HCT116 (cell line): ENCODE results near the gene CDH4. TPM values are rescaled to one million over a fixed set of nuclear protein-coding genes. Genes with fewer than 3 reads are reported as not detected.

Experiments used
- ATAC-seq: fragments of 200-7000 bp; cut with Tn5 transposase; 2 replicates; pipeline ENCODE4 v1.9.1; 2020; ENCODE audit warnings: mild to moderate bottlenecking, moderate library complexity
- BruUV-seq: library from RNA; stranded (reverse); fragments of 400-500 nt; replicated peaks from 2 replicates; lab custom pipeline; 2021; lab: Mats Ljungman, UMichigan
- CTCF ChIA-PET: fragments of 300-600 bp; sonication (Branson Sonifier 250); formaldehyde crosslinking; loops from one replicate; lab custom pipeline; 2021; ENCODE audit warnings: antibody characterized with exemption; lab: Charles Lee
- POLR2A ChIA-PET: fragments of 300-600, 350-600 bp; sonication (Branson Sonifier 250); formaldehyde crosslinking; loops from one replicate; lab custom pipeline; 2021; ENCODE audit warnings: antibody characterized with exemption; lab: Charles Lee
- RAD21 ChIA-PET, 2 experiments: fragments of 300-600 bp; sonication (Branson Sonifier 250); formaldehyde crosslinking; loops; one replicate each; lab custom pipeline; 2023; ENCODE audit warnings: low total read pairs in 2 of 2; ENCODE audit not compliant: uncharacterized antibody in 2 of 2, unreplicated experiment in 2 of 2, low non-redundant PET in 1 of 2; lab: Charles Lee
- DNase-seq: peaks from one replicate; pipeline ENCODE4 v3.0.0-alpha.2; 2010; ENCODE audit warnings: low read depth, low spot score
- H2AFZ ChIP-seq: fragments of 200-600 bp; shearing (Covaris generic), sonication (generic); 2 replicates; pipeline ENCODE4 v1.6.1; 2017; ENCODE audit warnings: low read depth, mixed run types, mixed read lengths, antibody characterized with exemption, low read length; ENCODE audit not compliant: poor library complexity, severe bottlenecking
- H3K27ac ChIP-seq: 2 replicates; pipeline ENCODE4 v1.5.1; 2012; ENCODE audit warnings: low read depth, low read length
- H3K27me3 ChIP-seq: fragments of 200-600 bp; sonication (generic); 2 replicates; pipeline ENCODE4 v1.6.1; 2016; ENCODE audit warnings: mixed run types, low read length, mixed read lengths; ENCODE audit not compliant: insufficient read depth
- H3K36me3 ChIP-seq, 2 experiments: fragments of 200-500 bp in 1 of 2; fragments of 200-600 bp in 1 of 2; sonication (Bioruptor generic) in 1 of 2; sonication (generic) in 1 of 2; 2 replicates each; pipeline versions ENCODE4 v1.5.1 to v1.6.1; 2014 to 2016; ENCODE audit warnings: low read length in 2 of 2, inconsistent platforms in 1 of 2, mixed read lengths in 1 of 2, mixed run types in 1 of 2; ENCODE audit not compliant: insufficient read depth in 2 of 2, control insufficient read depth in 1 of 2
- H3K4me1 ChIP-seq, 2 experiments: fragments of 200-600 bp in 1 of 2; sonication (generic) in 1 of 2; 2 replicates each; pipeline versions ENCODE4 v1.5.1 to v1.6.1; 2012 to 2017; ENCODE audit warnings: low read length in 2 of 2, inconsistent platforms in 1 of 2, mild to moderate bottlenecking in 1 of 2, mixed read lengths in 1 of 2, mixed run types in 1 of 2, moderate library complexity in 1 of 2; ENCODE audit not compliant: insufficient read depth in 2 of 2, control insufficient read depth in 1 of 2
- H3K4me2 ChIP-seq: fragments of 200-600 bp; sonication (generic); 2 replicates; pipeline ENCODE4 v1.6.1; 2017; ENCODE audit warnings: mixed run types, low read length, mixed read lengths
- H3K4me3 ChIP-seq, 2 experiments: fragments of 200-600 bp in 1 of 2; sonication (generic) in 1 of 2; replicated peaks in 1 of 2; 2 replicates each; pipeline ENCODE4 v1.5.1; 2011 to 2016; ENCODE audit warnings: low read length in 2 of 2, control low read depth in 1 of 2, low read depth in 1 of 2, mild to moderate bottlenecking in 1 of 2, mixed read lengths in 1 of 2, mixed run types in 1 of 2
- H3K79me2 ChIP-seq: fragments of 200-600 bp; sonication (generic); 2 replicates; pipeline ENCODE4 v1.6.1; 2017; ENCODE audit warnings: mild to moderate bottlenecking, mixed run types, low read length, moderate library complexity, mixed read lengths; ENCODE audit not compliant: insufficient read depth
- H3K9ac ChIP-seq: fragments of 200-600 bp; sonication (generic); 2 replicates; pipeline ENCODE4 v1.6.1; 2016; ENCODE audit warnings: low read length, mixed read lengths
- H3K9me2 ChIP-seq: fragments of 200-600 bp; sonication (generic), shearing (Covaris generic); 2 replicates; pipeline ENCODE4 v1.6.1; 2017; ENCODE audit warnings: mixed run types, mild to moderate bottlenecking, moderate library complexity; ENCODE audit not compliant: insufficient read depth
- H3K9me3 ChIP-seq, 2 experiments: fragments of 200-500 bp in 1 of 2; fragments of 200-600 bp in 1 of 2; sonication (Bioruptor generic) in 1 of 2; sonication (generic) in 1 of 2; 2 replicates each; pipeline ENCODE4 v1.6.1; 2014 to 2017; ENCODE audit warnings: low read length in 2 of 2, mixed read lengths in 2 of 2, inconsistent platforms in 1 of 2, low read depth in 1 of 2, mild to moderate bottlenecking in 1 of 2, mixed run types in 1 of 2, moderate library complexity in 1 of 2; ENCODE audit not compliant: control insufficient read depth in 1 of 2, insufficient read depth in 1 of 2
- H4K20me1 ChIP-seq: fragments of 200-600 bp; sonication (generic), shearing (Covaris generic); 2 replicates; pipeline ENCODE4 v1.6.1; 2017; ENCODE audit warnings: mixed run types, mild to moderate bottlenecking, moderate library complexity; ENCODE audit not compliant: insufficient read depth
- ATF3 ChIP-seq: IDR thresholded peaks from 2 replicates; pipeline ENCODE4 v1.6.1; 2012
- EGR1 ChIP-seq: IDR thresholded peaks from 2 replicates; pipeline ENCODE4 v1.6.1; 2012; ENCODE audit warnings: low read depth
- EZH2 ChIP-seq: fragments of 200-600 bp; sonication (generic); IDR thresholded peaks from 2 replicates; pipeline ENCODE4 v1.6.1; 2017; ENCODE audit warnings: antibody characterized with exemption, mixed run types
- SIN3A ChIP-seq: IDR thresholded peaks from 2 replicates; pipeline ENCODE4 v1.6.1; 2012; ENCODE audit warnings: low read depth
- SP1 ChIP-seq: IDR thresholded peaks from 2 replicates; pipeline ENCODE4 v1.6.1; 2012; ENCODE audit warnings: low read depth
- TCF7L2 ChIP-seq: IDR thresholded peaks from 2 replicates; pipeline ENCODE4 v1.7.0; 2011; ENCODE audit warnings: borderline replicate concordance, inconsistent platforms; ENCODE audit not compliant: insufficient read depth, insufficient read length; ENCODE audit errors: extremely low read depth
- intact Hi-C: fragments of 100-400 bp; cut with micrococcal nuclease; formaldehyde crosslinking; loops from 2 replicates; pipeline ENCODE4 v1.10.0; 2022
- total RNA-seq: library from RNA; stranded (reverse); gene quantifications from one replicate; pipeline ENCODE4 v1.2.1, GENCODE V29; 2021; ENCODE audit not compliant: unreplicated experiment

Gene CDH4
- total RNA-seq, 1 experiment from 2014 or later = not detected

GRCh38 chr20:61815678-61816077 is 563.6 kb downstream of the CDH4 start:
- TF ChIP-seq SP1 (no peak), SIN3A (no peak), TCF7L2 (no peak), EGR1 (no peak)
- ATAC-seq (no peak), DNase-seq (no peak)
- H3K9me2 ChIP-seq = no peaks in the 10 kb centered on the region
- no TSS peak for BruUV-seq
- no peaks in the 10 kb centered on the region for H3K36me3 ChIP-seq
- H4K20me1 ChIP-seq = no peaks in the 10 kb centered on the region
- no peak overlapping the region for H2AFZ ChIP-seq
- H3K9me3 ChIP-seq = no peaks in the 10 kb centered on the region
- no peaks in the 10 kb centered on the region for H3K79me2 ChIP-seq
- H3K9ac ChIP-seq = no peak overlapping the region
- POLR2A ChIA-PET = no interaction called here
- no peak overlapping the region for H3K27ac ChIP-seq
- no peak overlapping the region for H3K4me3 ChIP-seq
- H3K27me3 ChIP-seq = peaks cover 19% of the 10 kb centered on the region
- no peak overlapping the region for H3K4me2 ChIP-seq
- CTCF ChIA-PET = no interaction called here
- H3K4me1 ChIP-seq = no peaks in the 10 kb centered on the region
- RAD21 ChIA-PET = no interaction called here
- intact Hi-C loops = no loop called here

GRCh38 chr20:61816606-61817460 is 564.8 kb downstream of the CDH4 start:
- Histone ChIP-seq H3K9me3 (no peaks in the 10 kb centered on the region), H3K4me2 (no peak overlapping the region), H3K27me3 (peaks cover 13% of the 10 kb centered on the region; the same call in 1 of the 2 replicates), H2AFZ (no peak overlapping the region), H3K36me3 (no peaks in the 10 kb centered on the region), H3K4me1 (no peaks in the 10 kb centered on the region), H4K20me1 (no peaks in the 10 kb centered on the region), H3K9me2 (no peaks in the 10 kb centered on the region), H3K27ac (no peak overlapping the region), H3K9ac (no peak overlapping the region), H3K79me2 (no peaks in the 10 kb centered on the region), H3K4me3 (no peak overlapping the region)
- intact Hi-C loops = no loop called here
- ATAC-seq (no peak), DNase-seq (no peak)
- ChIA-PET CTCF (no interaction called here), RAD21 (no interaction called here), POLR2A (no interaction called here)
- TF ChIP-seq ATF3 (no peak), EZH2 (no peak)
- BruUV-seq = no TSS peak
